Measurements from ENCODE around the gene TCAF1. TPM values are rescaled to one million over a fixed set of nuclear protein-coding genes. Genes with fewer than 3 reads are reported as not detected.
"Not testable (repeated sequence)": the region's sequence is repeated elsewhere in the genome, so short reads cannot be mapped to it uniquely, and the experiment has no call there.

The TCAF1 gene
- total RNA-seq, 1 donor from 2014 or later: 32.7 TPM

DNA sequence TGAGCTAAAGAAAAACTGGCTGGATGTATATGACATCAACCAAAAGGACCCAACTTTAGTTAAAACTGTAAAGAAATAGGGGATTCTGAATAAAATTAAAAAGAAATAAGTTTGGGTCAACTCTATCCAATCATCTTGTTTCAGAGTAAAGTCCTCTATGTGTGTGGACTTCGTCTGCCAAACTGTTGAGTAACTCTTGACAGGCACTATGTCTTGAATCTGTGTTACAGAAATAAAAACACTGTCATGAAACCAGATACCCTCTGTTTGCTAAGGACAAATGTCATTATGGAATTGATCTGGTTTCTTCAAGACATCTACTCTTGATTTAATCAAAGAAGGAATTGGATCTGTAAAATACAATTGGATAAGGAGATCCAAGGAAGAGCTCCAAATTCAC, 46.5 kb downstream of the TCAF1 start:
- DNase-seq (ENCODE audit: low read depth in 2 of 2): not testable (repeated sequence)

DNA sequence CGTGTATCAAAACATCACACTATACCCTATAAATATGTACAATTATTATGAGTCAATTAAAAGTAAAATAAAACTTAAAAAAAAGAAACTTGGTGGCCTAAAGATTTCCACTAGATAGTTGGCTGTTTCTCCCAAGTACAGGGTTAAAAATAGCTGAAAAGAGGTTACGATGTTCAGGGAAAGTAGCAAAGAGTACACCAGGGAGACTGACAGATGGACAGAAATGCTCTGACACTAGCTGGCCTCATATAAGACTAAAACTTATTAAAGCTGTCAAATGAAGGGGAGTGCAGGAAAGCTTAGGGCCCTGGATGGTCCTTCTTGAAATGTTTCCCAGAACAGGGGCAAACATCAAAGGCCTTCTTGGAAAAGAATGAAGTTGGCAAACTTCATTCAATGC, 51.3 kb downstream of the TCAF1 start:
- DNase-seq (ENCODE audit: low read depth in 2 of 2): no peak

DNA sequence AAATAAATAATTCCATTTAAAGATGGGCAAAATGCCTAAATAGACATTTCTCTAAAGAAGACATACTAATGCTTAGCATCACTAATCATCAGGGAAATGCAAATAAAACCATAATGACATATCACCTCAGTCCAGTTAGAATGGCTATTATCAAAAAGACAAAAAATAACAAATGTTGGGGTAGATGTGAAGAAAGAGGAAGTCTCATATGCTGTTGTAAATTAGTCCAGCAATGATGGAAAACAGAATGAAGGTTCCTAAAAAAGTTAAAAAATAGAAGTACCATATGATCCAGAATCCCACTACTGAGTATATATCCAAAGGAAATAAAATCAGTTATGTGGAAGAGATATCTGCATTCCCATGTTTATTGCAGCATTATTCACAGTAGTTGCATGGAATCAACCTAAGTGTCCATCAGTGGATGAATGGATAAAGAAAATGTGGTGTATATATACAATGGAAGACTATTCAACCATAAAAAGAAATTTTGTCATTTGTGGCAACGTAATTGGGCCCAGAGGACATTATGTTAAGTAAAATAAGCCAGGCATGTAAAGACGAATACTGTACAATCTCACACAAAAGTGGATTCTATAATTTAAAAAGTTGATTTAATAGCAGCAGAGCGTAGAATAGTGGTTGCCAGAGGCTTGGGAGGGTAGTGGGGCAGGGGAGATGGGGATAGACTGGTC, 52.0 kb downstream of the TCAF1 start:
- DNase-seq (ENCODE audit: low read depth in 2 of 2): no peak

DNA sequence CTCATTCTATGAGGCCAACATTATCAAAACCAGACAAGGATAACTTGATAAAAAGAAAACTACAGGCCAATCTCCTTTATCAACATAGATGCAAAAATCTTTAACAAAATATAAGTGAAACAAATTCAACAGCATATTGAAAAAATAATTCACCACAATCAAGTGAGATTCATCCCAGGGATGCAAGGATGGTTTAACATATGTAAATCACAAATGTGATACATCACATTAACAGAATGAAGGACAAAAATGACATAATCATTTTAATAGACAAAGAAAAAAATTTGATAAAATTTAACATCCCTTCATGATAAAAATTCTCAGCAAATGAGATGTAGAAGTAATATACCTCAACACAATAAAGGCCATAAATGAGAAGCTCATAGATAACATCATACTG, 53.8 kb downstream of the TCAF1 start:
- no peak for DNase-seq (ENCODE audit: low read depth in 2 of 2)

DNA sequence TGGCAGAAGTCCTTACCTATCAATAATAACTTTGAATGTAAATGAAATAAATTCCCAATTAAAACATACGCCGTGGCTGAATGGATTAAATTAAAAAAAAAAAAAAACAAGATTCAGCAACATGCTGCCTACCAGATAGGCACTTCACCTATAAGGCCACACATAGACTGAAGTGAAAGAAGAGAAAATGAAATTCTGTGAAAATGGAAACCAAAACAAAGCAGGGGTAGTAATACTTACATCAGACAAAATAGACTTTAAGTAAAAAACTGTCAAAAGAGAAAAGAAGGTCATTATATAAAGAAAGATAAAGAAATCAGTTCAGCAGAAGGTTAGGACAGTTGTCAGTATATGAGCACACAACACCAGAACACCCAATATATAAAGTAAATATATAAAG, 55.3 kb downstream of the TCAF1 start:
- no peak for DNase-seq (ENCODE audit: low read depth in 2 of 2)

DNA sequence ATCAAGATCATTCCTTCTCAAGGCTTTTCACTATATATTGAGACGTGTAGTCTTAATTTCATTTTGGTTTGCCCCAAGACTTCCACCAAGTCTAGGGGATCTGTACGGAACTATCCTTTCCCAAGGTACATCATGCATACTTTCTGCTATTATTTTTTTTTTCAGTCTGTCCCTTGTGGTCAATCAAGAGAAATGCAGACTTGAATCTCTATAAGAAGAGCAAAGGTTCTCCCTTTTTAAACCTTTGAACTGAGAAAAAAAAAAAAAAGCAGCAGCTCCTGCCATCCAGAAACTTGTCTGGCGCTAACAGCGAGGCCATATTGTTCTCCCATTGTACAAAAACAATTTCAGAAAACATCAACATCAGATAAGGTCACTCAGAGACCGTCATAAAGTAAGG, 60.3 kb downstream of the TCAF1 start:
- DNase-seq (ENCODE audit: low read depth in 2 of 2): not testable (repeated sequence)

DNA sequence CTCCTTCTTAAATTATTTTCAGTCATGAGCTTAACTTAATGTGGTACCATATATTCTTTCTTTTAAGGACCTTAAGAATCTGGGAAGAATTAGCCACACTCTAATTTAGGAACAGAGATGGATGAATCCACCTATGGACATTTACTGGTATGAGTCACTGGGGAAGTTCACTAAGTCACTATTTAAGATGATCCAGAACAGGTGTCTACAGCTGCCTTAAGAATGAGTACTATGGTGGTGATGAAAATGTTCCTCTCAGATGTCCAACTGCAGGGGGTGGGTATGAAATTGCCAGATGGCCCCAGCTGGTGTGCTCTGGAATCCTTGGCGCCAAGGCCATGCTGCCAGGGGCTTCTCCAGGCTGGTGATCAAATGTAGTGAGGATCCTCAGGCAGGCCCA, 61.9 kb downstream of the TCAF1 start:
- not testable (repeated sequence) for DNase-seq (ENCODE audit: low read depth in 2 of 2)

DNA sequence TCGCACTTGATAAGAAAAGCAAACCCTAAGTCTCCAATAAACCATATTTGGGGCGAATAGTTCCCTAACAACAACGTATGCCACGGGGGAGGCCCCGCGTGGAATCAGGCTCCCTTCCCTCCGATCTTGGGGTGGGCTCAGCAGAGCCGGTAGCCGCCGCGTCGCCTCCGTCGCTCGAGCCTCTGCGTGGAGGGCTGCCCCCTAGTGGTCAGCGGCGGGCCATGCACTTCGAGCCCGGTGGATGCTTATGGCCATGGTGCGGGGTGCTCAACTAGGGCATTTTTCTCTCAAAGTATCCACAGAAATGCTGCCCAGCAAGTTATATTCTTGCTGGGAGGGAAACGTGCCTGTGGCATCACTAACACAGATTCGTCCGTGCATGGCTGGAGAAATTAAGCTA, 64.8 kb downstream of the TCAF1 start:
- DNase-seq (ENCODE audit: low read depth in 2 of 2): not testable (repeated sequence)

DNA sequence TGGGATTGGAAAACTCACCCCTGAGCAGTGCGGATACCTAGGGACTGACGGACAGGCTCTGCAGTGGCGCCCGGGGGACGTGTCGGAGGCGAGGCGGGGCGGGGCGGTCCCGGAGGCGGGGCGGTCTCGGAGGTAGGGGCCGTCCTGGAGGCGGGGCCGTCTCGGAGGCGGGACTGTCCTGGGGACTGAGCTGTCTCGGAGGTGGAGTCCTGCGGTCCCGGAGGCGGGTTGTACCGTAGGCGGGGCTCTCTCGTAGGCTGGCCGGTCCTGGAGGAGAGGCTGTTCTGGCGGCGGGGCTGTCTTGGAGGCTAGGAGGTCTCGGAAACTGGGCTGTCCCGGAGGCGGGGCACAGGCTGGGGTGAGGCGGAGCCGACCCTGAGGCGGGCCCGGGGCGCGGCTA, 65.4 kb downstream of the TCAF1 start:
- not testable (repeated sequence) for DNase-seq (ENCODE audit: low read depth in 2 of 2)

DNA sequence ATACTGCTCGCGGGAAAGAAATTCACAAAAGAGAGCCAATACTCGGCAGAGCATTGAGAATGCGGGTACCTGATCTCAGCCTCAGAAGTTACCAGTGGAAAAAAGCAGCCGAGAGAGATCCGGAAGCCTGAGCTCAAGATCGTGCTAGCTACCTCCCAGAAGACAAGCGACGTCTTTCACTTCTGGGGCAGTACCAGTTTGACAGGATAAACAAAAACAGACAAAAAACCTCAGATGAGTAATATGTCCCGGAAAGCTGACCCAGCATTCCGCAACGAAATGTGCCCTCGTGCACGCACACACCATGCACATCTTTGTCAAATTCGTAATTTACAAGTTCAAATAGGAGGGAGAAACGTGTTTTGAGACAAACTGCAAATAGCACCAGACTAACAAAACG, 65.9 kb downstream of the TCAF1 start:
- not testable (repeated sequence) for DNase-seq (ENCODE audit: low read depth in 2 of 2)

DNA sequence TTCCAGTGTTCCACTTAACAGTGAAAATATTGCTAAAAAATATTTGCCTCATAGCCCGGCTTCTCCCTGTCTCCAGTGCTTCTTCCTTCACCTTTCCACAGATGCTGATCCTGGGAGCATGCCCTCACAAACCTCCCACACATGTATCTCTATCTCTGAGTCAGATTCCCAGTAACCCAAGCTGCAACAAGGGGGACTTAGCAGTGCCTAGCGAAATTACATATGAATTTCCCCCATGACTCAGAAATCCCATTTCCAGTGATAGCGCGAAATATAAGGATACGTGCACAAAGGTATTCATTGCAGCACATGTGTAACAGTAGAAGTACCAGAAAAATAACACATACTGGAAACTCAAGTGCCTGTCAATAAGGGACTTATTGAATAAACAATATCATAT, 75.4 kb downstream of the TCAF1 start:
- DNase-seq (ENCODE audit: low read depth in 2 of 2): not testable (repeated sequence)

DNA sequence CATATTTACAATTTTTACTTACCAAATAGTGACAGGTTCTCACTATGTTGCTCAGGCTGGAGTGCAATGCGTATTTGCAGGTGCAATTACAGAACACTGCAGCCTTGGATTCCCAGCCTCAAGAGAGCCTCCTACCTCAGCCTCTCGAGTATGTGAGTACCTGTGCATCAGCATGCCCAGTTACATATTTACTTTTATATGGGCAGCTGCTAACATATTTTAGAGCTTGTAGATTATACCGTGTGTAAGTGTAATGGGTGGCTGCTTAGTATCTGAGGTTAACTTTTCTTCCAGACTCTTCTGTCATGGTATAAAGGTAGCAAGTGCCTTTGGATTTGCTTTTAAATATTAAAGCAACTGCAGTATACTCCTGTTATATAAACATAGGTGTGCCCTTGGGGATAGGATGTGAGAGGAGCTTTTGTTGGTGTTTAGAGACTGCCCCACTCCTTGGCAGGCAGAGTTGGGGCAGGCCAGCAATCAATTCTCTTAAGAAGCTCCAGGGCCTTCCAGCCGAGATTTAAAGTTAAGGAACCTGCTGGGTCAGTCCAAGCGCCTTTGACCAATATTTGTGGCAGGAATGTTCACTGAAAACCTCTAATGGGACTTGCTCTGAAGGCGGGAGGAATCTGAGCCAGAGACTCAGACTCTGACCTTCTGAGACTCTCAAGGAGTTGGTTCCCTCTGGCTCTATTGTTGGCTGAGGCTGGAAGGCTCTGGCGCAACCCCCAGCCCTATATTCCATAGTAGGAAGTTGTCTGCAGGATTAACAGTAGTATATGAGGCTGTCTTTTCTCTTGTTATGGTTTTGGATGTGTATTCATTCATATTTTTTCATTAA, 77.5 kb downstream of the TCAF1 start:
- DNase-seq (ENCODE audit: low read depth in 2 of 2): not testable (repeated sequence)

DNA sequence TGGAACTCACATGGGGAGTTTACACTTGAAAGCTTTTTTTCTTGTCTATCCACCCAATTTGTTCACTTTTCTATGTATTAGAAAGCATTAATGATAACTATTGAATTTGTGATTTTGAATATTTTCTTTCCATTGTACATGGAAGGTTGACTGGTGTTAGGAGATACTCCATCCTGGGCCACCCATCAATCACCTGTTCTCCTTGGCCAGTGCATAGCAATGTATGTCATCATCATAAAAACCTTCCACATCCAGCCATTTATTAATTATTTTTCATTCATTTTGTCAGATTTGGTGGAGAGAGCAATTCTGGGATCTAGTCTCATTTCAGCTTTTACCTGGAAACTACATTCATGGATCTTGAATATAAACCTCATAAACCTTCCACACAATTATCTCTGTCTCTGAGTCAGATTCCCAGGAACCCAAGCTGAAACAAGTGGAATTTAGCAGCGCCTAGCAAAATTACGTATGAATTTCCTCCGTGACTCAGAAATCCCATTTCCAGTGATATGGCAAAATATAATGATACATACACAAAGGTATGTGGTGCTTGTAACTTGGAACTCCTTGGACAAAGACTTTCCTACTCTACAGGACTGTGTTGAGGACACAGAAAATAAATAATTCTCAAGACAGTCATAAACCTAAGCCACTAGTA, 78.2 kb downstream of the TCAF1 start:
- DNase-seq (ENCODE audit: low read depth in 2 of 2): not testable (repeated sequence)

DNA sequence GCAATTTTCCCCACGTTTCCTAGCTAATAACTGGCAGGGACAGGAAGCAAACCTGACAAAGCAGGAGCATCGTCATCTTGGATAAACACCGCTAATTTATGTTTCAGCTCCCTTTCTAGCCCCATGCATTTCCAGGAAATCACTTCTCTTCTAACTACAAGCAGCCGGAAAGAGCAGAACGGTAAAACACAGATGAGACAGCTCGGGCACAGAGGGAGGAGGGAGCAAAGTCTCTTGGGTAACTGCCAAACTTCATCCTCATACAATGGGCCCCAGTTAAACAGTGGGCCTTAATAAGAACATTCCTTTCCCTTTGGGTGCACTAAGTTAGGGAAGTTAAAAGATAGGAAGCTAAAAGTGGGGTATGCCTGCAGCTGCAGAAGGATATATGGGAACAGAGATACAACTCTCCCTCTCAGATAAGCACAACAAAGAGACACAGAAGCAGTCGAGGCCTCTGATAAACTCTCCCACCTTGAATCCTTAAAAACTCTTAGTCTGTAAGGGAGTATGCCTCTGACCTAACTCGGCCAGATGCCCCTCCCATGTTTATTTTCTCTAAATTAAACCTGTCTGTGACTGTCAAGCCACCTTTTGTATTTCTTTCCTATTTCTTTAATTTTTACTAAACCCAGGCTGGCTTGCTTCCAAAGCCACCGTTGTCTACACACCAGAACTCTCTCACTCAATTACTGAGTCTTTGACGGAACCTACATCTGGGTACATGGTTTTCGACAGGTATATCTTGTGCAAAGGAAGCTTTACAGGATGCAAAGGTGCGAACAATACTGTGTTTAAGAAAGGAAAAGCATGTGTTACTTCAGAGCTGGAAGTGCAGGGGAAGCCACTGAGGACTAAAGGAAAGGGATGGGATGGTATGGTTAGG, 80.3 kb downstream of the TCAF1 start:
- not testable (repeated sequence) for DNase-seq (ENCODE audit: low read depth in 2 of 2)

DNA sequence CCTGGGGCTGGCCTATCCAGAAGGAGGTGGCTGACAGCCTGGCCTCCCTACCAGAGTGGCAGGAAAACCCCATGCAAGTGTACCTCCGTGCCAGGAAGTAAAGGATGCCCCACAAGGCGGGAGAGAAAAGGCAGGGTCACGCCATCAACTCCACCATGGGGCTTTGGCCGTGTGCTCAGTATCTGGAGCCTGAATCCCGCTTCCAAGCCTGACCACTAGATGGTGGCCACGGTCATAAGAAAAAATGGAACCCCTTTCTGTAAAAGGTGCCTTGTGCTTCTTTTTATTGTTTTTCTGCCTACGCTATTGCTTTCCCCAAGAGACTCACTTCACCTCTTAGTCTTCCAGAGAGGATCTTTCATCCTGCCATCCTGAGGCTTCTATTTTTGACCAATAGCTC, 84.1 kb downstream of the TCAF1 start:
- DNase-seq (ENCODE audit: low read depth in 2 of 2): not testable (repeated sequence)

DNA sequence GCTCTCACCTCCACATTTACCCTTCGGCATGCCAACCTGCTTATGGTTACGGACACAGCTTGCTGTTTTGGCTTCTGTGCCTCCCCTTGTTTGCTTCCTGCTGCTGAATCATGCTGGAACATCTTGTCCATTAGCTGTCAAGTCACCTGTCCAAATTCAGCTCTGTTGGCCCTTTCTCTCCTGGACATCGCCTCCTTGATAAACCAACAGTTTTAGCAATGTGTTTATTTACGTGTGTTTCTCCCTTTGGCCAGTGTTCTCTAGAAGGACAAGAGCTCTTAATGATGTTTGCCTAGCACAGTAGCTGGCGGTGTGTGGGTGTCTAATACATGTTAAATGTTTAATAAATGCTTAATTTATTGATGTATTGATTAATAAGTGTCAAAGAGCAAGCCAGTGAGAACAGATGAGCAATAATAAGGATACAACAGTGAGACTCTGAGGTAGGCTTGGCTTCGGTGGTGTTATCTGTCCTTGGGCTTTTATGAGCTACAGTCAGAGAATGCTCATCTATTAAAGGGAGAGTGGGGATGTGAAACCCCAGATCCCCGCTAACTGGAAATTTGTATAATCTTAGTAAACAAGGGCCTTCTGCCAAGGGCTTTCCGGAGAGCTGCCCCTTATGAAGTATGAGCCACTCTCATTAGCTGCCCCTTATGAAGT, 85.4 kb downstream of the TCAF1 start:
- not testable (repeated sequence) for DNase-seq (ENCODE audit: low read depth in 2 of 2)

DNA sequence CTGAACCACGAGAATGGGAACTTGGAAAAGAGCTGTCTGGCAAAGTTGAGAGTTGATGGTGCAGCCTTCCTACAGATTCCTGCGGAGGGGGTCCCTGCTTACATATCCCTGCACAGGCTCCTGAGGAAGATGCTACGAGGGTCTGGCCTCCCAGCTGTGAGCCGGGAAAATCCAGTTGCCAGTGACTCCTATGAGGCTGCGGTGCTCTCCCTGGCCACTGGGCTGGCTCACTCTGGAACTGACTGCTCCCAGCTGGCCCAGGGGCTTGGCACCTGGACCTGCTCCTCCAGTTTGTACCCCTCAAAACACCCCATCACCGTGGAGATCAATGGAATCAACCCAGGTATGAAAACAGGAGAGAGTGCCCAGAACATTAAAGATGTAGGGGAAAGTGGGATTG, 91.3 kb downstream of the TCAF1 start:
- DNase-seq (ENCODE audit: low read depth in 2 of 2): not testable (repeated sequence)

DNA sequence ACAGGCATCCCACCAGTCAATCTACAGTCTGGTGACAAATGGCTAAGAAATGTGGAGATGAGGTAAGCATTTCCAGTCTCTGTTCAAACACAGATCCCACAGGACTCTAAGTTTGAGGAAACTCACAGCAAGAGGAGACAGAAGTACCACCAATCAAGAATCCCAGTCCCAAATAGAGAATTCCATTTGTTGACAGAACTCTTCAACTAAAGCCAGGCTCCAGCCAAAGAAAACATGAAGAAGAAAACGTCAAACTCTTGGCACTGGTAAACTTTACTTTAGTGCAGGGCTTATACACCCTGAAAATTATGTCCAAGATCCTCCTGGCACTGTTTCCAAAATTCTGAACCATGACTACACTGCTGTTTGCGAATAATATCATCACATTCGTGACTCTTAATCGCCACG, 95.3 kb downstream of the TCAF1 start:
- DNase-seq (ENCODE audit: low read depth in 2 of 2): not testable (repeated sequence)

Measured in dermis microvascular lymphatic vessel endothelial cell (primary cell).